ENCODE data around the gene SHC2. TPM values are rescaled to one million over a fixed set of nuclear protein-coding genes. Genes with fewer than 3 reads are reported as not detected.

Gene SHC2
- total RNA-seq, 4 donors from 2014 or later, result 31.5 to 72.8 (median 48.8) TPM

DNA sequence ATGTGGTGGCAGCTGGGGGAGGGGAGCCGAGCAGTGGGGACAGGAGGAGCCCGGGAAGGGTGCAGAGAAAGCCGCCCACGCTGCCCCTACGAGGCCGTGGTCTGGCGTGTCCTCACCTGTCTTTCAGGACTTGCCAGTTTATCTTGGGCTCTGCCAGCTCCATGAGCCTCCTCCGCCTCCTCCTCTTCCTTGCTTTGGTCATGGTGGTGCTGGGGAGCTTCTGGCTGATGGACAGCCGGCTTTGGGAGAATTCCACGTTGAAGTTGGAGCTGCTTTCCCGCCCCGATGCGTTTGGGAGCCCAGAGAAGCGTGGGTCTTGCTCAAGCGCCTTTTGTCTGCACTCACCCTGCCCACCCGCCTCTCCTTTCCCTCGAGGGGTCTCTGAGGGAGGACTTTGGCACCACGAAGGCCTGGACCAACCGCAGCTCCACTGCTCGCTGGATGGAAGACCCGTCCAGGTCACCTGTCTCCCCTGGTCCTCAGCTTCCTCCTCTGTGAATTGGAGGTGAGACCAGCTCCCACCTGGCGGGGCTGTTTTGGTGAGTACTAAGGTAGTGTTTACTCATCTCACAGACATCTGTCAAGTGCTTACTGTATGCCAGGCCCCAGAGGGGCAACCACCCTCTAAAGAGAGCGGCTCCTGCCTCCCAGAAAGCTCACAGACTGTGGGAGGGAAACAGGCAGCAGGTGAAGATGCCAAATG, 86.5 kb downstream of the SHC2 start:
- H3K27me3 ChIP-seq, result no peaks in the 10 kb centered on the region
- no peak for DNase-seq
- H3K9me3 ChIP-seq, result no peaks in the 10 kb centered on the region
- H3K4me1 ChIP-seq, result no peaks in the 10 kb centered on the region
- intact Hi-C loops (cut with DNase I), result no loop called here
- TF ChIP-seq, protein P1, sequence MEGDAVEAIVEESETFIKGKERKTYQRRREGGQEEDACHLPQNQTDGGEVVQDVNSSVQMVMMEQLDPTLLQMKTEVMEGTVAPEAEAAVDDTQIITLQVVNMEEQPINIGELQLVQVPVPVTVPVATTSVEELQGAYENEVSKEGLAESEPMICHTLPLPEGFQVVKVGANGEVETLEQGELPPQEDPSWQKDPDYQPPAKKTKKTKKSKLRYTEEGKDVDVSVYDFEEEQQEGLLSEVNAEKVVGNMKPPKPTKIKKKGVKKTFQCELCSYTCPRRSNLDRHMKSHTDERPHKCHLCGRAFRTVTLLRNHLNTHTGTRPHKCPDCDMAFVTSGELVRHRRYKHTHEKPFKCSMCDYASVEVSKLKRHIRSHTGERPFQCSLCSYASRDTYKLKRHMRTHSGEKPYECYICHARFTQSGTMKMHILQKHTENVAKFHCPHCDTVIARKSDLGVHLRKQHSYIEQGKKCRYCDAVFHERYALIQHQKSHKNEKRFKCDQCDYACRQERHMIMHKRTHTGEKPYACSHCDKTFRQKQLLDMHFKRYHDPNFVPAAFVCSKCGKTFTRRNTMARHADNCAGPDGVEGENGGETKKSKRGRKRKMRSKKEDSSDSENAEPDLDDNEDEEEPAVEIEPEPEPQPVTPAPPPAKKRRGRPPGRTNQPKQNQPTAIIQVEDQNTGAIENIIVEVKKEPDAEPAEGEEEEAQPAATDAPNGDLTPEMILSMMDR (IDR thresholded peaks at IDR 0.05), result no peak
- TF ChIP-seq POLR2A (IDR thresholded peaks at IDR 0.05), result no peak
- no peaks in the 10 kb centered on the region for H3K36me3 ChIP-seq
- WGBS, 2 donors, result 61 to 69% methylated on average over 16 to 19 of the region's 23 CpGs
- H3K27ac ChIP-seq, result no peak overlapping the region
- H3K4me3 ChIP-seq (replicated peaks in 1 of 3), result no peak overlapping the region

DNA sequence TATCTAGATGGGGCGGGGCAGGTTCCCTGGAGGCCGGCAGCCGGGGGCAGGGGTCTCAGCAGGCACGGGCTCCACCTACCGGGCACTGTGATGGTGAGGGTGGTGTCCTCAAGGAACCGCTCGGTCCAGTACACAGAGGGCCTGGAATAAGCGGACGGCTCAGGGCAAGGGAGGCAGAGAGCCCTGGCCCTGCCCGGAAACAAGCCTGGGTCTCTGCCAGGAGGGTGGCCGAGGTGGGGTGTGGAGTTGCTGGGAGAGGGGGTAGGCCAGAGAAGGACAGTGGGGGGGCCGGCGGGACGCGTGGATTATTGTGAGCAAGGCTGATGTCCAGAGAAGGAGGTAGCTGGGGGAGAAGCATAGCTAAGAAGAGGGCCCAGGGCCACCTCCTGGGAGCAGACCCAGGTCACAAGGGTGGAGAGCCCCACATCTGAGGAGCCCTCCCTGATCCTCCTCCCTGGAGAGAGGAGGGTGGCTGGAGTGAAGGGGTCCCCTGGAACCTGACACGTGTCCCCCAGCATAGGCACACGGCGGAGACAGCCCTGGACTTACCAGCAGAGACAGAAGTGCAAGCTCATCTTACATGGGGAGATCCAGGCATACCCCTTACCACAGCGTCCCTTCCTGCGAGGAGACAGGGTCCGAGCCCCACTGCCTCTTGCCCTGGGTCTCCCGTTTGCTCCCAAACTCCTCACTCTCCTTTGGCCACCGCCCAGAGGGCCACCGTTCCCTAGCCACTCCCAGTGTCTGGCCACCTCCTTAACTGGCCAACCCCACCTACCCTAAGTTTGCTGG, 87.2 kb downstream of the SHC2 start:
- no peaks in the 10 kb centered on the region for H3K27me3 ChIP-seq
- DNase-seq, result no peak

DNA sequence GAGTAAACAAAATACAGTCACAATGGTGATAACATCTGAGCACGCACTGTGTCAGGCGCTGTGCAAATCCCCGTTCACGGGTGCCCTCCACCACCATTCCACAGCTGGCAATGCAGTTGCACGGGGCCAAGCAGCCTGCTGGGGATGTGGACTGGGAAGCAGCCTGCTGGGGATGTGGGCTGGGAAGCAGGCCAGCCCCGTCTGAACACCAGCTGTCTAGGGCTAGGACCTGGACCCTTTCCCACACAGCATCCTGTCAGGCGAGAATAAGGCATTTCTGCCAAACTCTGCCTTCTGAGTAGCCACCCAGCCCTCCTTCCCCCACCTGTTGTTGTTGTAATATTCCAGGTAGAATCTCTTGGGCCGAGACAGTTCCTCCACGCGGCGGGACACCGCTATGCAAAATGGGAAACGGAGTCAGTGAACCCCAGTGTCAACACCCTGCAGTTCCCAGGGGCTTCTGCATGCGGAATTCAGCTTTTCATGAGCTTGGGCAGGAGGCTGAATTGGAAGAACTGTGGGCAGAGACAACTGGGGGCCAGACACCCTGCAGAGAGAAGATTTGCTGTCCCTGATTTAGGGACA, 88.4 kb downstream of the SHC2 start:
- peak in 1 of 2 donors; percentile 29 for DNase-seq
- Histone ChIP-seq H3K36me3 (no peaks in the 10 kb centered on the region), H3K27ac (no peak overlapping the region), H3K4me1 (no peaks in the 10 kb centered on the region), H3K9me3 (no peaks in the 10 kb centered on the region), H3K4me3 (replicated peaks in 1 of 3) (no peak overlapping the region), H3K27me3 (no peaks in the 10 kb centered on the region)
- no peak for TF ChIP-seq POLR2A (IDR thresholded peaks at IDR 0.05)
- TF ChIP-seq, protein P1 (IDR thresholded peaks at IDR 0.05), result no peak
- 53 to 66% methylated on average over 14 of the region's 14 CpGs for WGBS, 2 donors
- intact Hi-C loops (cut with DNase I), result no loop called here

More for the DNA sequence above, 87.2 kb downstream of the SHC2 start:
- no peak for TF ChIP-seq POLR2A (IDR thresholded peaks at IDR 0.05)
- TF ChIP-seq, protein P1 (IDR thresholded peaks at IDR 0.05), result no peak
- Histone ChIP-seq H3K27ac (no peak overlapping the region), H3K9me3 (no peaks in the 10 kb centered on the region), H3K4me1 (no peaks in the 10 kb centered on the region), H3K36me3 (no peaks in the 10 kb centered on the region), H3K4me3 (replicated peaks in 1 of 3) (no peak overlapping the region)
- WGBS, 2 donors, result 77 to 82% methylated on average over 20 to 21 of the region's 24 CpGs
- intact Hi-C loops (cut with DNase I), result no loop called here

DNA sequence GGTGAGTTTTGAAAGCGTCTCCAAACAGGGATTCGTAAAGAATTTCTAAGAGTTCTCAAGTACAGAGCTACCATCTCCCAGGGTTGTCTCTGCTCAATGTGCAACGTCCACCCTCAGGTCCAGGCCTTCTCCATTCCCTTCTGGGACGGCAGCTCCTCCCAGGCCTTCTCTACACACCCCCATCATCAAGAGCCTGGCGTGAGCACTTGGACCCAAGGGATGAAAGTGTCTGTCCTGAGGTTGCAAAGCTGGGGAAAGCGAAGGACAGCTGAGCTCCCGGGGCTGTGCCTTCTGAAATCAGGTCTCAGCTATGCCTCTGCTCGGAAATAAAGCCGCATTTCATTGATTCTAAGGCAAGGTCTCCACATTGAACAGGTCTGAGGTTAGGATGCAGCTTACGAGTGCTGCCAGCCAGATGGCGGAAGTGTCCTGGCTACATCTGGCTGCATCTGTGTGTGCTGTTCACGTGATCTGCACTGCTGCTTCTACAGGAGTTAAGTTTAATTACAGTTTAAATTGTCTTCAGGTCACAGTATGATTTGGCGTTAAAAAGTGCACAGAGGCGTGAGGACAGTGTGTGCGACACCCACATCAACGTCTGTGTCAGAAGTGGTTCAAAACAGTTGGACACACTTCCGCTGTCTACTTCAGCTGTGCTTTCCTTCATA, 89.2 kb downstream of the SHC2 start:
- no peak overlapping the region for H3K4me3 ChIP-seq (replicated peaks in 1 of 3)
- H3K27ac ChIP-seq, result no peak overlapping the region
- H3K36me3 ChIP-seq, result no peaks in the 10 kb centered on the region
- no peak for TF ChIP-seq POLR2A (IDR thresholded peaks at IDR 0.05)
- TF ChIP-seq, protein P1 (IDR thresholded peaks at IDR 0.05), result no peak
- no peaks in the 10 kb centered on the region for H3K27me3 ChIP-seq
- no peak for DNase-seq
- no peaks in the 10 kb centered on the region for H3K9me3 ChIP-seq
- intact Hi-C loops (cut with DNase I), result no loop called here
- 55 to 67% methylated on average over 16 to 17 of the region's 17 CpGs for WGBS, 2 donors
- no peaks in the 10 kb centered on the region for H3K4me1 ChIP-seq

All from thyroid gland (tissue), 4 donors.